ENCODE measurements around the gene GNPDA1.

Gene GNPDA1

GRCh38 chr5:141989720-141990119 lies 23.1 kb downstream of the GNPDA1 start:
- TF ChIP-seq CTCF (IDR thresholded peaks at IDR 0.05; ENCODE audit: low read depth, low read length): no peak
- no peak overlapping the region for H3K4me3 ChIP-seq (ENCODE audit: low read depth, low read length)

- no peak overlapping the region for H3K4me3 ChIP-seq (ENCODE audit: low read depth, low read length)
- no peak for TF ChIP-seq CTCF (IDR thresholded peaks at IDR 0.05; ENCODE audit: low read depth, low read length)
These were observed 26.8 kb downstream of the GNPDA1 start for GRCh38 chr5:141986072-141986471.

- TF ChIP-seq CTCF (IDR thresholded peaks at IDR 0.05; ENCODE audit: low read depth, low read length): no peak
- H3K4me3 ChIP-seq (ENCODE audit: low read depth, low read length): no peak overlapping the region
These were observed 30.2 kb downstream of the GNPDA1 start for GRCh38 chr5:141982626-141983025.

- no peak for TF ChIP-seq CTCF (IDR thresholded peaks at IDR 0.05; ENCODE audit: low read depth, low read length)
- H3K4me3 ChIP-seq (ENCODE audit: low read depth, low read length): no peak overlapping the region
These were observed 34.4 kb downstream of the GNPDA1 start for GRCh38 chr5:141978389-141978788.

GRCh38 chr5:141976176-141976575 lies 36.7 kb downstream of the GNPDA1 start:
- no peak for TF ChIP-seq CTCF (IDR thresholded peaks at IDR 0.05; ENCODE audit: low read depth, low read length)
- H3K4me3 ChIP-seq (ENCODE audit: low read depth, low read length): no peak overlapping the region

- H3K4me3 ChIP-seq (ENCODE audit: low read depth, low read length): no peak overlapping the region
- TF ChIP-seq CTCF (IDR thresholded peaks at IDR 0.05; ENCODE audit: low read depth, low read length): no peak
These were observed 38.8 kb downstream of the GNPDA1 start for GRCh38 chr5:141973871-141974595.

- H3K4me3 ChIP-seq (ENCODE audit: low read depth, low read length): peak overlapping the region; percentile 89
- no peak for TF ChIP-seq CTCF (IDR thresholded peaks at IDR 0.05; ENCODE audit: low read depth, low read length)
These were observed 42.8 kb downstream of the GNPDA1 start for GRCh38 chr5:141969783-141970771.
